ENCODE data around the gene SYNPO2.

- TF ChIP-seq CTCF (IDR thresholded peaks at IDR 0.05) (no peak), POLR2AphosphoS5 (IDR thresholded peaks at IDR 0.05; ENCODE audit: low read depth, low read length) (no peak), SIN3A (IDR thresholded peaks at IDR 0.05; ENCODE audit: borderline replicate concordance, insufficient read depth, low read depth, low read length) (no peak)
Observed at GRCh38 chr4:119031218-119031617, 142.6 kb downstream of the SYNPO2 start.
